Measurements from ENCODE around the gene NTRK2.

DNA sequence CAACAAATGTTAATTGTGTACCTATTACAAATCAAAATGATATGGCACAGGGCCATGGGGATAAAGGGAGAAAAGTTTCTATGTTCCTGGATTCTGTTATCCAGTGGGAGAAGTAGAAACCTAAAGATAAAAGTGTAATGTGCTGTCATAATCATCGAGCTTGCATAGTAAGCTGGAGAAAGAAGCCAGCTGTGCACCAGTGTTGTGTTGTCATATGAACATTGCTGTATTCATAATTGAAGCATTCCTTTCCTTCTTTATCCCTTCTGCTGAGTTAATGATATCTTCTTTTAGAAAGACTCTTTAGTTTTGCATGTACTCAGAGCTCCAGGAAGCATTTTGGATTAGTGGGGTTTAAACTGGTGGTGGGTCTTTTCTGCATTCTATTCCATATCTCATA, 39.5 kb downstream of the NTRK2 start:
- TF ChIP-seq, protein P1, sequence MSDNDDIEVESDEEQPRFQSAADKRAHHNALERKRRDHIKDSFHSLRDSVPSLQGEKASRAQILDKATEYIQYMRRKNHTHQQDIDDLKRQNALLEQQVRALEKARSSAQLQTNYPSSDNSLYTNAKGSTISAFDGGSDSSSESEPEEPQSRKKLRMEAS (IDR thresholded peaks at IDR 0.05): no peak
- TF ChIP-seq TAF1 (IDR thresholded peaks at IDR 0.05; ENCODE audit: low read depth): no peak
- TF ChIP-seq, protein P2, sequence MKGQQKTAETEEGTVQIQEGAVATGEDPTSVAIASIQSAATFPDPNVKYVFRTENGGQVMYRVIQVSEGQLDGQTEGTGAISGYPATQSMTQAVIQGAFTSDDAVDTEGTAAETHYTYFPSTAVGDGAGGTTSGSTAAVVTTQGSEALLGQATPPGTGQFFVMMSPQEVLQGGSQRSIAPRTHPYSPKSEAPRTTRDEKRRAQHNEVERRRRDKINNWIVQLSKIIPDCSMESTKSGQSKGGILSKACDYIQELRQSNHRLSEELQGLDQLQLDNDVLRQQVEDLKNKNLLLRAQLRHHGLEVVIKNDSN (IDR thresholded peaks at IDR 0.05): no peak
- no peak for TF ChIP-seq EP300 (IDR thresholded peaks at IDR 0.05; ENCODE audit: borderline replicate concordance)
- no peak for TF ChIP-seq EGR1 (IDR thresholded peaks at IDR 0.05)
- TF ChIP-seq FOXM1 (IDR thresholded peaks at IDR 0.05; ENCODE audit: borderline replicate concordance, low read depth): no peak
- TF ChIP-seq, protein P3, sequence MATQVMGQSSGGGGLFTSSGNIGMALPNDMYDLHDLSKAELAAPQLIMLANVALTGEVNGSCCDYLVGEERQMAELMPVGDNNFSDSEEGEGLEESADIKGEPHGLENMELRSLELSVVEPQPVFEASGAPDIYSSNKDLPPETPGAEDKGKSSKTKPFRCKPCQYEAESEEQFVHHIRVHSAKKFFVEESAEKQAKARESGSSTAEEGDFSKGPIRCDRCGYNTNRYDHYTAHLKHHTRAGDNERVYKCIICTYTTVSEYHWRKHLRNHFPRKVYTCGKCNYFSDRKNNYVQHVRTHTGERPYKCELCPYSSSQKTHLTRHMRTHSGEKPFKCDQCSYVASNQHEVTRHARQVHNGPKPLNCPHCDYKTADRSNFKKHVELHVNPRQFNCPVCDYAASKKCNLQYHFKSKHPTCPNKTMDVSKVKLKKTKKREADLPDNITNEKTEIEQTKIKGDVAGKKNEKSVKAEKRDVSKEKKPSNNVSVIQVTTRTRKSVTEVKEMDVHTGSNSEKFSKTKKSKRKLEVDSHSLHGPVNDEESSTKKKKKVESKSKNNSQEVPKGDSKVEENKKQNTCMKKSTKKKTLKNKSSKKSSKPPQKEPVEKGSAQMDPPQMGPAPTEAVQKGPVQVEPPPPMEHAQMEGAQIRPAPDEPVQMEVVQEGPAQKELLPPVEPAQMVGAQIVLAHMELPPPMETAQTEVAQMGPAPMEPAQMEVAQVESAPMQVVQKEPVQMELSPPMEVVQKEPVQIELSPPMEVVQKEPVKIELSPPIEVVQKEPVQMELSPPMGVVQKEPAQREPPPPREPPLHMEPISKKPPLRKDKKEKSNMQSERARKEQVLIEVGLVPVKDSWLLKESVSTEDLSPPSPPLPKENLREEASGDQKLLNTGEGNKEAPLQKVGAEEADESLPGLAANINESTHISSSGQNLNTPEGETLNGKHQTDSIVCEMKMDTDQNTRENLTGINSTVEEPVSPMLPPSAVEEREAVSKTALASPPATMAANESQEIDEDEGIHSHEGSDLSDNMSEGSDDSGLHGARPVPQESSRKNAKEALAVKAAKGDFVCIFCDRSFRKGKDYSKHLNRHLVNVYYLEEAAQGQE (IDR thresholded peaks at IDR 0.05; ENCODE audit: low read depth): no peak
- no peak for TF ChIP-seq YY1 (IDR thresholded peaks at IDR 0.05; ENCODE audit: low read depth)
- TF ChIP-seq CEBPB (IDR thresholded peaks at IDR 0.05): no peak

All from Ishikawa (cell line).